ENCODE measurements around the gene TYW3. TPM values are rescaled to one million over a fixed set of nuclear protein-coding genes. Genes with fewer than 3 reads are reported as not detected.
"Not testable (repeated sequence)": the region's sequence is repeated elsewhere in the genome, so short reads cannot be mapped to it uniquely, and the experiment has no call there.

Gene TYW3
- total and polyA plus RNA-seq, 4 donors, result 8.3 to 20.9 (median 15.0) TPM

DNA sequence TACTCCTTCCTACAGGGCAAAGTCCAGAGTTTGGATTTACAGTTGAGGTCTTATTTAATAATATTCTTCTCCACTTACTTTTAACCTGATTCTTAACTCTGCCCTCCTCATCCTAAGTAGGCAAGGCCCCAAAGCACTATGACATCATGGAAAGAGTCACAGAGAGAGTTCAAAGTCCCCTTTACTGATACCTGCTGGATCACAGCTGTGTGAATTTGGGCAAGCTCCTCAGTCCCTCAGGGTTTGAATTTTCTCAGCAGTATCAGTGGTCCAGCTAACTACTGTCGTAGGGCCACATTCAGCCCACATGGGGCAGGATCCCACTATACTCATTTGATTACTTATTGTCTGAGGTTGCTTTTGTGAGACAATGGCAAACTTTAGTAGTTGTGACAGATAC, 16.0 kb downstream of the TYW3 start:
- WGBS, 2 donors, result 95 to 97% methylated on average over 1 of the region's 1 CpG
- no peak overlapping the region for H3K9ac ChIP-seq (ENCODE audit: insufficient read depth in 1 of 2, low read length in 2 of 2)
- H3K27ac ChIP-seq (ENCODE audit: low read depth in 1 of 2, low read length in 1 of 2), result no peak overlapping the region
- no peaks in the 10 kb centered on the region for H3K9me3 ChIP-seq (ENCODE audit: control insufficient read depth in 4 of 4, insufficient read depth in 3 of 4, low read length in 3 of 4)
- no peak for DNase-seq
- H3K4me1 ChIP-seq (ENCODE audit: control insufficient read depth in 5 of 5, insufficient read depth in 5 of 5, low read length in 5 of 5), result peaks cover 0 to 2% (median 0%) of the 10 kb centered on the region in 5 donors
- no peak overlapping the region for H3K4me3 ChIP-seq
- H3K36me3 ChIP-seq (ENCODE audit: control insufficient read depth in 4 of 4, insufficient read depth in 4 of 4, low read length in 4 of 4), result peaks cover 16 to 33% (median 25%) of the 10 kb centered on the region in 4 donors
- no peaks in the 10 kb centered on the region for H3K27me3 ChIP-seq (ENCODE audit: control insufficient read depth in 3 of 3, insufficient read depth in 3 of 3, low read length in 2 of 3)
- TF ChIP-seq, protein P1, sequence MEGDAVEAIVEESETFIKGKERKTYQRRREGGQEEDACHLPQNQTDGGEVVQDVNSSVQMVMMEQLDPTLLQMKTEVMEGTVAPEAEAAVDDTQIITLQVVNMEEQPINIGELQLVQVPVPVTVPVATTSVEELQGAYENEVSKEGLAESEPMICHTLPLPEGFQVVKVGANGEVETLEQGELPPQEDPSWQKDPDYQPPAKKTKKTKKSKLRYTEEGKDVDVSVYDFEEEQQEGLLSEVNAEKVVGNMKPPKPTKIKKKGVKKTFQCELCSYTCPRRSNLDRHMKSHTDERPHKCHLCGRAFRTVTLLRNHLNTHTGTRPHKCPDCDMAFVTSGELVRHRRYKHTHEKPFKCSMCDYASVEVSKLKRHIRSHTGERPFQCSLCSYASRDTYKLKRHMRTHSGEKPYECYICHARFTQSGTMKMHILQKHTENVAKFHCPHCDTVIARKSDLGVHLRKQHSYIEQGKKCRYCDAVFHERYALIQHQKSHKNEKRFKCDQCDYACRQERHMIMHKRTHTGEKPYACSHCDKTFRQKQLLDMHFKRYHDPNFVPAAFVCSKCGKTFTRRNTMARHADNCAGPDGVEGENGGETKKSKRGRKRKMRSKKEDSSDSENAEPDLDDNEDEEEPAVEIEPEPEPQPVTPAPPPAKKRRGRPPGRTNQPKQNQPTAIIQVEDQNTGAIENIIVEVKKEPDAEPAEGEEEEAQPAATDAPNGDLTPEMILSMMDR (IDR thresholded peaks at IDR 0.05; ENCODE audit: control extremely low read depth, extremely low read depth), result no peak
- ATAC-seq (ENCODE audit: insufficient read depth, low FRiP score), result no peak

- Histone ChIP-seq H3K4me1 (ENCODE audit: control insufficient read depth in 5 of 5, insufficient read depth in 5 of 5, low read length in 5 of 5) (no peaks in the 10 kb centered on the region), H3K27me3 (ENCODE audit: control insufficient read depth in 3 of 3, insufficient read depth in 3 of 3, low read length in 2 of 3) (no peaks in the 10 kb centered on the region), H3K9me3 (ENCODE audit: control insufficient read depth in 4 of 4, insufficient read depth in 3 of 4, low read length in 3 of 4) (peaks cover 0 to 2% (median 0%) of the 10 kb centered on the region in 4 donors), H3K4me3 (no peak overlapping the region), H3K36me3 (ENCODE audit: control insufficient read depth in 4 of 4, insufficient read depth in 4 of 4, low read length in 4 of 4) (peaks cover 15 to 44% (median 40%) of the 10 kb centered on the region in 4 donors), H3K27ac (ENCODE audit: low read depth in 1 of 2, low read length in 1 of 2) (no peak overlapping the region), H3K9ac (ENCODE audit: insufficient read depth in 1 of 2, low read length in 2 of 2) (no peak overlapping the region)
- no peak for ATAC-seq (ENCODE audit: insufficient read depth, low FRiP score)
- TF ChIP-seq, protein P1 (IDR thresholded peaks at IDR 0.05; ENCODE audit: control extremely low read depth, extremely low read depth), result no peak
- DNase-seq, result no peak
- 95 to 96% methylated on average over 2 of the region's 2 CpGs for WGBS, 2 donors
Observed at GRCh38 chr1:74753104-74753503, 20.2 kb downstream of the TYW3 start.

GRCh38 chr1:74755475-74755874, 22.5 kb downstream of the TYW3 start:
- H3K36me3 ChIP-seq (ENCODE audit: control insufficient read depth in 4 of 4, insufficient read depth in 4 of 4, low read length in 4 of 4), result peaks cover 15 to 46% (median 41%) of the 10 kb centered on the region in 4 donors
- ATAC-seq (ENCODE audit: insufficient read depth, low FRiP score), result no peak

GRCh38 chr1:74756650-74757049, 23.7 kb downstream of the TYW3 start:
- 91 to 97% methylated on average over 2 of the region's 2 CpGs for WGBS, 2 donors
- not testable (repeated sequence) for ATAC-seq (ENCODE audit: insufficient read depth, low FRiP score); H3K27me3 ChIP-seq (ENCODE audit: control insufficient read depth in 3 of 3, insufficient read depth in 3 of 3, low read length in 2 of 3); DNase-seq; H3K4me3 ChIP-seq; H3K9me3 ChIP-seq (ENCODE audit: control insufficient read depth in 4 of 4, insufficient read depth in 3 of 4, low read length in 3 of 4); H3K9ac ChIP-seq (ENCODE audit: insufficient read depth in 1 of 2, low read length in 2 of 2); H3K27ac ChIP-seq (ENCODE audit: low read depth in 1 of 2, low read length in 1 of 2); H3K4me1 ChIP-seq (ENCODE audit: control insufficient read depth in 5 of 5, insufficient read depth in 5 of 5, low read length in 5 of 5)
- H3K36me3 ChIP-seq (ENCODE audit: control insufficient read depth in 4 of 4, insufficient read depth in 4 of 4, low read length in 4 of 4), result peaks cover 14 to 40% (median 36%) of the 10 kb centered on the region in 4 donors

More at GRCh38 chr1:74755475-74755874, 22.5 kb downstream of the TYW3 start:
- TF ChIP-seq, protein P1 (IDR thresholded peaks at IDR 0.05; ENCODE audit: control extremely low read depth, extremely low read depth), result no peak
- no peak for DNase-seq
- peaks cover 0 to 2% (median 0%) of the 10 kb centered on the region in 4 donors for H3K9me3 ChIP-seq (ENCODE audit: control insufficient read depth in 4 of 4, insufficient read depth in 3 of 4, low read length in 3 of 4)
- H3K27me3 ChIP-seq (ENCODE audit: control insufficient read depth in 3 of 3, insufficient read depth in 3 of 3, low read length in 2 of 3), result no peaks in the 10 kb centered on the region
- H3K27ac ChIP-seq (ENCODE audit: low read depth in 1 of 2, low read length in 1 of 2), result no peak overlapping the region
- no peak overlapping the region for H3K4me3 ChIP-seq
- no peak overlapping the region for H3K9ac ChIP-seq (ENCODE audit: insufficient read depth in 1 of 2, low read length in 2 of 2)
- no peaks in the 10 kb centered on the region for H3K4me1 ChIP-seq (ENCODE audit: control insufficient read depth in 5 of 5, insufficient read depth in 5 of 5, low read length in 5 of 5)
